ENCODE data around the gene RPS21. TPM values are rescaled to one million over a fixed set of nuclear protein-coding genes. Genes with fewer than 3 reads are reported as not detected.
A peak's percentile ranks its signal among the peaks of the same experiment; 100 is the strongest.

The RPS21 gene
- total RNA-seq, 1 donor from 2014 or later = 830 TPM

GRCh38 chr20:62357681-62358080, 29.2 kb upstream of the RPS21 start:
- DNase-seq (ENCODE audit: low spot score) = no peak
- H3K36me3 Mint-ChIP-seq (ENCODE audit: low read depth) = peaks cover 1% of the 10 kb centered on the region
- H3K9me3 Mint-ChIP-seq (ENCODE audit: low read depth) = no peaks in the 10 kb centered on the region
- peak overlapping the region; percentile 92 for H3K27ac Mint-ChIP-seq (ENCODE audit: unreplicated experiment)
- no peak for TF ChIP-seq CTCF (IDR thresholded peaks at IDR 0.05)
- no peaks in the 10 kb centered on the region for H3K27me3 Mint-ChIP-seq (ENCODE audit: low read depth)
- H3K4me1 Mint-ChIP-seq (ENCODE audit: low read depth) = peaks cover 68% of the 10 kb centered on the region
- no peak overlapping the region for H3K4me3 Mint-ChIP-seq (ENCODE audit: unreplicated experiment)

DNA sequence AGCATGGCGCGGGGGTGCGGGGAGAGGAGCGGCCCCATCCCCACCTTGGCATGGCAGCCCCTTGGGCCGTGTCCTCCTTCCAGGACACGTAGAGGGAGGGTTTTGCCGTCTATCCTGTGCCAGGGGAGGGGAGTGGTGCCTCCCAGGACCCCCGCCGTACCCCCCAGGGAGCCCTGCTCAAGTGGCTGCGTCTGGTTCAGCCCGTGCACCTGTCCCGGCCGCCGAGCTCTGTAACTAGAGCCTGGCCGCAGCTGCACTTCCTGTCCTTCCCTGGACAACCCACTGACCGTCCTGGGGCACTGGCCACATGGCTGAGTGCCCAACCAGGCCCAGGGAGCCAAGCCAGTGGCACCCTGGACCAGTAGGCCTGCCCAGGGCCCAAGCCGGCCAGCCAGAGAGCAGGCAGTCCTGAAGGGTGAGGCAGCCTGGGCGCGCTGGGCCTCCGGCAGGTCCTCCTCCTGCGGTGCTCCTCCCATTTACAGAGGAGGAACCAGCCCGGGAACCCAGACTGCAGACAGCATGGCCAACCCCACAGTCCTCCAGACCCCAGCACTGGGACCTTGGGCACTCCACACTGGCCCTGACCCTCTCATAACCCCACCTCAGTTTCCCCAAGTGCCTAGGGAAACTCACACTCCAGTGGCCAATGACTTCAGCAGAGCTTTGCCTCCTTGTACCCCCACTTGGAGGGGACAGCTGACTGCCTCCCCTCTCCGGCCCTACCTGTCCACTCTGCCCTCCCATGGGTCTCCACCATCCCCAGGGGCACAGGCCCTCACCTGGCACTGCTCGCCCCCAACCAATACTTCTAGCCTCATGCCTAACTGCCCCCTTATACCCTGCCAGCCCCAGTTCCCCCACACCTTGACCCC, 28.5 kb upstream of the RPS21 start:
- H3K27ac Mint-ChIP-seq (ENCODE audit: unreplicated experiment) = peak overlapping the region; percentile 17

GRCh38 chr20:62359043-62359490, 27.8 kb upstream of the RPS21 start:
- no peak for DNase-seq (ENCODE audit: low spot score)
- no peak for TF ChIP-seq CTCF (IDR thresholded peaks at IDR 0.05)
- Mint-ChIP-seq H3K9me3 (ENCODE audit: low read depth) (no peaks in the 10 kb centered on the region), H3K27ac (ENCODE audit: unreplicated experiment) (peak overlapping the region; percentile 63), H3K36me3 (ENCODE audit: low read depth) (peaks cover 1% of the 10 kb centered on the region), H3K4me1 (ENCODE audit: low read depth) (peaks cover 79% of the 10 kb centered on the region), H3K27me3 (ENCODE audit: low read depth) (no peaks in the 10 kb centered on the region), H3K4me3 (ENCODE audit: unreplicated experiment) (no peak overlapping the region)

More for the DNA sequence above, 28.5 kb upstream of the RPS21 start:
- Mint-ChIP-seq H3K36me3 (ENCODE audit: low read depth) (peaks cover 1% of the 10 kb centered on the region), H3K9me3 (ENCODE audit: low read depth) (no peaks in the 10 kb centered on the region), H3K27me3 (ENCODE audit: low read depth) (no peaks in the 10 kb centered on the region), H3K4me3 (ENCODE audit: unreplicated experiment) (no peak overlapping the region), H3K4me1 (ENCODE audit: low read depth) (peaks cover 73% of the 10 kb centered on the region)
- DNase-seq (ENCODE audit: low spot score) = no peak
- TF ChIP-seq CTCF (IDR thresholded peaks at IDR 0.05) = no peak

GRCh38 chr20:62359491-62360121, 27.3 kb upstream of the RPS21 start:
- no peak for DNase-seq (ENCODE audit: low spot score)
- H3K36me3 Mint-ChIP-seq (ENCODE audit: low read depth) = peaks cover 1% of the 10 kb centered on the region
- H3K27me3 Mint-ChIP-seq (ENCODE audit: low read depth) = no peaks in the 10 kb centered on the region
- no peak for TF ChIP-seq CTCF (IDR thresholded peaks at IDR 0.05)
- H3K4me3 Mint-ChIP-seq (ENCODE audit: unreplicated experiment) = no peak overlapping the region
- H3K9me3 Mint-ChIP-seq (ENCODE audit: low read depth) = no peaks in the 10 kb centered on the region
- peak overlapping the region; percentile 70 for H3K27ac Mint-ChIP-seq (ENCODE audit: unreplicated experiment)
- peaks cover 80% of the 10 kb centered on the region for H3K4me1 Mint-ChIP-seq (ENCODE audit: low read depth)
